Measurements from ENCODE around the gene TCF12.
"Not testable (repeated sequence)": the region's sequence is repeated elsewhere in the genome, so short reads cannot be mapped to it uniquely, and the experiment has no call there.

The TCF12 gene

DNA sequence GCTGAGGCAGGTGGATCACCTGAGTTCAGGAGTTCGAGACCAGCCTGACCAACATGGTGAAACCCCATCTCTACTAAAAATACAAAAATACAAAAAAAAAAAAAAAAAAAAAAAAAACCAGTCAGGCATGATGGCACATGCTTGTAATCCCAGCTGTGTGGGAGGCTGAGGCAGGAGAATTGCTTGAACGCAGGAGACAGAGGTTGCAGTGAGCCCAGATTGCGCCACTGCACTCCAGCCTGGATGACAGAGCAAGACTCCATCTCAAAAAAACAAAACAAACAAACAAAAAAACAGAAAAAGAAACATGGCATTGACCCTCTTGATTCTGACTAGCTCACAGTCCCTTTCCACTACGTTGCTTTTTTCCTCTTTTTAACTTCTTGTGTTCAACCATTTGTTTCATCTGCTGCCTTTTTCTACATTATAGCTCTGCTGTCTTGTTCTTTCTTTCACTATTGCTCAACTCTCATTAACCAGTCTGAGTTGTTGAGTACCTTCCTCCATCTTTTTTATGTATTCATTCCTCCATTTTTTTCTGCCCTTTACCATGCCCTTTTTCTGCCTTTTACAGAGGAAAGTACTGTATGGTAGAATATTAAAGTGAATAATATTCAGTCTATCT lies 179.6 kb downstream of the TCF12 start:
- not testable (repeated sequence) for DNase-seq

DNA sequence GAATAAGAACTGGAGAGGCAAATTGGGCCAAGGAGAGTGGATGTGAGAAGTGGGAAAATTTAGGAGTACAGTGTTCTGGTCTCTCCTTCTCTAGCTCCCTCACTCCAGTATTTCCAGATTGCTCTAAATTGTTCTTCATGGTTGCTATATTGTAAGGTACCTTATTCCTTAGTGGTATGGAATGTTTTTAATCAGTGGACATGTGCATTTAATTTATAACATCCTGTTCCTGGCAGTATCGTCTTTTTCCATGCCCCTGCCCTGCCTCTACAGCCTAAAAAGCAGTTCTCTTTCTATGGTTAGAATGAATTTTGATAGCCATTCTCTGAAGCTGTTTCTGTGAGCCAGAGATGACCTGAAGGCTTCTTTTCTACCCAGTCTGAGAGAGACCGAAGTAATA lies 180.5 kb downstream of the TCF12 start:
- DNase-seq: no peak

DNA sequence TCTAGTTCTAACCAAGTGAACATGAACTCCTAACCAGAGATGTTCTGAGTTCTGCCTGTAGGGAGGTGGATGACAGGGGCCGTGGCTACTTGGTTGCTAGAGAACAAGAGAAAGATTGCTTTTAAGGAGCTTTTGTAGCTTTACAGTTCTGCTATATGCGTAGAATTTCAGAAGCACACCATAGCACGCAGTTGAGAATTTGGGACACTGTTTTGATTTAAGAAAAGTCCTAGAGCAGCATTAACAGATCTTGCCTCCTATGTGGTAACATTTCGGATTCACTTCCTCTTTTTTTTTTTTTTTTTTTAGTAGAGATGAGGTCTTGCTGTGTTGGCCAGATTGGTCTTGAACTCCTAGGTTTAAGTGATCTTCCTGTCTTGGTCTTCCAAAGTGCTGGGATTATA lies 181.7 kb downstream of the TCF12 start:
- no peak for DNase-seq

DNA sequence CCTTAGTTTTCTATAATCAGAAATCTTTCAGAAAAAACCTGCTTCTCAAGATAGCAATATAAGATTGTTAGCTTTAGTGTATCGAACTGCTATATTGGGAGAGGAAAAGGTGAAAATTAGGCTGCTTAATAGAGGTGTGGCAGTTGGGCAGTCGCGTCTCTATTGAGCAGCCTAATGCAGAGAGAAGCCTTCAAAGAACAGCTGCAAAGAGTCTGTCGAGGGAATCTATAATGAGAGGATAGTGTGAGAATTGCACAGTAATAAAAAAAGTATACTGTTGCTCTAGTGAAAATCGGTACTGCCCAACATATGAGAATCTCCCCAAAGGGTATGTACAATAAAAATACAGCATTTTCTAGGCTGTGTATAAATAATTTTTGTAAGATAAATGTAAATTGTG lies 184.4 kb downstream of the TCF12 start:
- DNase-seq: no peak

DNA sequence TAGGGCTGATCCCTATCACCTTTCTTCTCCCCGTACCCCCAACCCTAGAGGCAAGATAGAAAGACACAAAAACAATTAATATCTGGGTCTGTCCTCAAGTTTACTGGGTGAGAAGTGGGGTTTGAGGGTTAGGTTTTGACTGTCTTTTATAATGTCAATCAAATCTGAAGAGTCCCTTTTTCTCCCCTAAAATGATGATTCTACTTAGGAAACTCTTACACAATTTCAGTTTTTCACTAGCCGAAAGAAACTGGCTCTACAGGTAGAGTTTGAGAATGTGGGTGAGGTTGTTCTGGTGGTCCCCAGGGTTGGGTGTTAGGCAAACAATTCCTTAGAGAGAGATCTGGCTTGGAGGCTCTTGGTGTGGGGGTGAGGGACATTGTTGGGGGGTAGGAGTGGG lies 189.9 kb downstream of the TCF12 start:
- DNase-seq: no peak

DNA sequence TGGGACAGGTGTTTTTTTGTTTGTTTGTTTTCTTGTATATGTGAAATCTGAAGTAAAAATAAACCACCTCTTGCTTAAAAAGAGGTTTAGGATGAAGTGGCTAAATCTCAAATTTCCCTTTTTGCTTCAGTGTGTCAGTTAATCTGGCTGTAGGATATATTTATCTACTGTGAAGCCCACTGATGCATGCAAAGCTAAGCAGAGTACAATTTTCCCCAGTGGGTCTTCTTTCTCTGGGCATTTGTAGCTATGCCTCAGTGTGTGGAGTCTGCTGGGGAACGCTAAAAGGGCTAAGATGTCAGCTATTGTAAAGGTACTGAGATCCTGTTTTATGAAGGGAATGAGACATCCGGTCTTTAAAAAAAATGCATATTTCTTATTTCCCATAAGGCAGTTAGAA lies 190.6 kb downstream of the TCF12 start:
- DNase-seq: no peak

DNA sequence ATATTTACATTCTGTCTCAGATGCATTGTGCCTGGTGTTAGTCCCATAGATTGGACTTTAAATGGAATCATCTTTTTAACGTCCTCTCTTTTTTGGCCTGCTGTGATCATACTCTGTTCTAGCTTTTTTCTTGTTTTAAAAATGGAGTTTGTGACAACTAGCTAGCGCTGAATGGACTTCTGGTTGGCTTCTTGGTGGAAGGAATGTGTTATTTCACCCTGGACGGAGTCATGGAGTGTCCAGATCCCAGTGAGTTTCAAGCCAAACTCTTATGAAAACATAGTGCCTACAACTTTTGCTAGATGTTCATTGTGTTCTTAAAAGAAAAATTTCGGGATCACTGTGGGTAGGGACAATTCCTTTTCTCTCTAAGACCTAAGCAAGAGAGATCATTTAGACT lies 192.6 kb downstream of the TCF12 start:
- DNase-seq: no peak

DNA sequence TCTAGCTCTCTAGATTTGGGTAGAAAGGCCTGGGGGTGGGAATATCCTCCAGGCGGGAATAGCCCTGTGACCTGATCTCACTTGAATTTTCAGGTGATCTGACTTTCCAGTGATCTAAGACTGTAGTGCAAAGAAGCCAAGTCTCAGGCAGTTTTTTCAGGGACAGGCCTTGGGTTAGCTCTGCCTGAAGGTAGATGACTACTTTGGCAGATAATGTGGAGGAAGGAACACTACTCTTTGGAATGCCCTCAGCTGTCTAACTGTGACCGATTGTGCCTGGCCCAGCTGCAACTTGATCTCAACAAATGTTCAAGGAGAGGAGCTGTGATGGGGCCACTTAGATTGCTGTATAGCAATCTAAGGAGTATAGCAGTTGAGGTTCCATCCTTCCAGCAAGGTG lies 193.7 kb downstream of the TCF12 start:
- DNase-seq: no peak

DNA sequence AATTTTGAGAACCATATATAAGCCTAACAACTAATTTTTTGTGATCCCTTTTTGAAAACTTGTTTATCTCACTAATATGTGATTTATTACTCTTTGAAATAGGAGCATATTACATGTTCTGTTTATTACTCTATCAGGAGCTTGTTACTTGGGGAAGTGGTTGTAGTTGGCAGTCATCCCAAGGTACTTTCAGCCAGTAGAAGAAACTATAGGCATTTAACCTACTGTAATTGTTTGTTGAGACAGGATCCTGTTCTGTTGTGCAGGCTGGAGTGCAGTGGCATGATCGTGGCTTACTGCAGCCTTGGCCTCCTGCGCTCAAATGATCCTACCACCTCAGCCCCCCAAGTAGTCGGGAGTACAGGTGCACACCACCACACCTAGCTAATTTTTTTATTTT lies 195.6 kb downstream of the TCF12 start:
- DNase-seq: no peak

DNA sequence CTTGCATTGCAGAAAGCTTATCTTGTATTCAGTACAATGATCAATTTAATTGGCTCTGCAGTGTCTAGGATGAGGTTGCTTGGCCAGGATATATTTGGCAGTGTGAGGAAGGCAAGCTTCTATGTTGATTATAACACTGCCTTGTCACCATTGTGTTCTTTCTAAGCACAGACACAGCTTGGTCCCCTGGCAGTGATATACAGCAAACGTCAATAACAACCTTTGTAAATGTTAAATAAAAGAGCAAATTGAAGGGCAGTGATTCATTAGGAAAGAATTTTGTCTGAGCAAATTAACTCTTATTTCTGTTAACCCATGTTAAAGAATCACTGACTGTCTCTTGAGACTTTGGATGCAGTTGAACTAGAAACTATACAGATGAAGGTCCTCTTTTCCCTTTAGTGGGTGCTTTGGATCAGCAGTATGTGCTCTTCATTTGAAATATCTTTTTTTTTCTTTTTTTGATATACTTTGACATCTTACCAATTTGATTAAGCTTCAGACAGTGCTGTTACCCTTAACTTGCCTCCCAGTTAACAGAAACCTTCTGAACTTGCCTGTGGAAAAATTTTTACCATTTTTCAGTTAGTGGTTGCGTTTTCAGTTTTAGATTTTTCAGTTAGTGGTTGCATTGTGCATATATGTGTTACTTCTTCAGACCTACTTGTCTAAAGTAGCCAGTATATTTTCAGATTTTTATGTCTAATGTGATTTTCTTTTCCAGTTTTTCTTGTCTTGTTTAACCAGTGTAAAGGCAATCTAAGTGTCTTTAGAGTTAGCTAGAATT lies 199.8 kb downstream of the TCF12 start:
- no peak for DNase-seq

DNA sequence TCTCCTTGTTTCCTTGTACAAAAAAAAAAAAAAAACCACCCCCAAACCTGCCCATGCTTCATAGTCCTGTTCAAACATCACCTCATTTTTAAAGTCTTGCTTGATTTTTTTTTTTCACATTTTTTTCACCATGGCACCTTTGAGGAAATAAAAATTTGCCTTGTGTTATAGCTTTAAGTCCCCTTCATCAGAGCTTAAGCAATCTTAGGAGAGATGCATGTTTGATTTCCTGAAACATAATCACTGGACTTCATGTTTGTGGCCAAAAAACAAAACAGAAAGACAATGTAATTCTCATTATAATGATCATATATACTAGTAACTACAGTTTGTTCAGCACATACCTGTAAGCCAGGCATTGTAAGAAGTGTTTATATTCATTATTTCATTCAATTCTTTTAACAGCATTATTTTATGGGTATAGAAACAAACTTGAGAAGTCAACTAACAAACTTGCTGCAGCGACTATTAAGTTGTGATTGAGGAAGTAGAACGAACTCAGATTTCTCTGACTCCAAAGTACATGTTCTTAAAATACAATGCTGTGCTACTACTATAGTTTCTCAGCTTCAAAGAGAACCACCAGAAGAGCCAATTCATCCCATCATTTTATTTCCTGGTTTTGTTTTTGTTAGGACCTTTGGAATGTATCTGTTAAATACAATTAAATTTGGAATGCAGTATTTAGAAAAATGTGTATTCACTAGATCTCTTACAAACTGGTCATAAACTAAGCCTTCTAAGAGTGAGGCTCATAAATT lies 203.8 kb downstream of the TCF12 start:
- no peak for DNase-seq

DNA sequence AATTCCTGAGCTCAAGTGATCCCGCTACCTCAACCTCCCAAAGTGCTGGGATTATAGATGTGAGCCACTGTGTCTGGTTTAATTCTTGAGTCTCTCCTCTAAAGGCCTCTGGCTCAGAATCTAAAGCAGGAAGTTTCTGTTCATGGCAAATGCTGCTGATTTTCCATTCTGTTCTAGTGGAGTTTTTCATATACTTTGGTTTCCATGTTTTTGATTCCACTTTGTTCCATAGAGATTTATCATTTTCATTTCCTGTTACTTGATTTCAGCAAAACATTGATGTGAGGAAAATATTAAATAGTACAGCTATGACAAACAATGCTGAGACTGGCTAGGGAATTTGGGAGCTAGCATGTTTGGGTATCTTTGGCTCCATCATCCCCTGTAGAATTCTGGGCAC lies 205.6 kb downstream of the TCF12 start:
- no peak for DNase-seq

DNA sequence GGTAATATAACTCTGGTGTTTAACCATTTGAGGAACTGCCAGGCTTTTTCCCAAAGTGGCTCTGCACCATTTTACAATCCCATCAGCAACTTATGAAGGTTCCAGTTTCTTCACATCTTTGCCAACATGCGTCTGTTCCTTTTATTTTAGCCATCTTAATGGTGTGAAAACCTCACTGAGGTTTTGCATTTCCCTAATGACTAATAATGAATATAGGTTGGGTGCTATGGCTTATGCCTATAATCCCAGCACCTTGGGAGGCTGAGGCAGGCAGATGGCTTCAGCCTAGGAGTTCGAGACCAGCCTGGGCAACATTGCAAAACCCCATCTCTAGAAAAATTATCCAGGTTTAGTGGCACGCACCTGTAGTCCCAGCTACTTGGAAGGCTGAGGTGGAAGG lies 210.6 kb downstream of the TCF12 start:
- DNase-seq: no peak

DNA sequence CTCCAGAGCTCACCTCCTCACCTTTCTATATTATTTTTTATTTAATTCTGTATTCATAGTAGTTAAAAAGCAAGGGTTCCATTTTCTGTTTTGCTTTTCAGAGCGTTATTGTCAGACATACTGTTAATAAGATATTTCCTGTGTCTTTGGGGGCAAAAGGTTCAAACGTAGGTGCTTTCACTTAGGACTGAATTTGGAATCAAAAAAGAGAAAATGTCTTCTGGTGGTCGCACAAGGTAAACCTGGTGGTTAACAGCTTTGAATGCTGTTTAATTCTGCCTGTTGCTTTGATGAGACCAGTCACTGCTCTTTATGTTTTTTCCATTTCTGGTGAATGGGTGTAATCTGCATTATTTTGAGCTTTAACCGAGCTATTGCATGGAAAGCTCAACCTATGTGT lies 212.5 kb downstream of the TCF12 start:
- DNase-seq: no peak

DNA sequence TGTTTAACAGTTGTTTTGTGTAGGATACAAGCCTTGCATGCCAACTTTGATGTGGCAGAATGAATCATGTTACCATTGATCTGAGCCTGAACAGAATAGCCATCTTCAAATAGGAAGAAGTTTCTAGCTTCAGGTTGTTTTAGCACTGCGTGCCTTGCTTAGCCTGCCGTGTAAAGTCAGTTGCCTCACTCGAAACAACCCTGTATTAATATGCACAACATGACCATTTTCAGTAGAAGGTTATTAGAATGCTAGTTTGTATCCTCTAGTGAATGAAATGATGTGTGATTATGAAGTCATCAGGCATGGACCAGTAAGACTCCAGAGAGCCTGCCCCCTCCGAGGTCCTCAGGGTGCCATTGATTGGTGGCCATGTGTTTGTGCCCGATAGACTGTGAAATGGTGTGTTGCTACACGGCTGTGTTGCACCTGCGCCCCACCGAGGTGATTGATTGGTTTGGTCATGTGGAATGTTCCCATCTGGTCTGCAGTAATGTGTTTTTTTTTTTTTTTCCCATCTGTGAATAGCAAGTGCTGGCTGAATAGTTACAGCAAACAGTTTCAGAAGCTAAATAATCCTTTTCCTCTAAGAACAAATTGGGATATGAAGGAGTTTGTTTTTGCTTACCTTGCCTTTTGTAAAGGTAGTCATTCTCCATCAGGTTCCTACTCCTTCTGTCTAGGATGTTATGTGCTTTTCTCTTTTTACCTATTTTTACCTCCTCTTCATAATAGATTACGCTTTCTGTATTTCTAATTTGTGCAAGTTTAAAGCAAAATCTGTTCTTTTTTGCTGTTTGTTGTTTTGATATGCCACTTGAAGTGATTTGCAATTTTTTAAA lies 214.9 kb downstream of the TCF12 start:
- DNase-seq: no peak

DNA sequence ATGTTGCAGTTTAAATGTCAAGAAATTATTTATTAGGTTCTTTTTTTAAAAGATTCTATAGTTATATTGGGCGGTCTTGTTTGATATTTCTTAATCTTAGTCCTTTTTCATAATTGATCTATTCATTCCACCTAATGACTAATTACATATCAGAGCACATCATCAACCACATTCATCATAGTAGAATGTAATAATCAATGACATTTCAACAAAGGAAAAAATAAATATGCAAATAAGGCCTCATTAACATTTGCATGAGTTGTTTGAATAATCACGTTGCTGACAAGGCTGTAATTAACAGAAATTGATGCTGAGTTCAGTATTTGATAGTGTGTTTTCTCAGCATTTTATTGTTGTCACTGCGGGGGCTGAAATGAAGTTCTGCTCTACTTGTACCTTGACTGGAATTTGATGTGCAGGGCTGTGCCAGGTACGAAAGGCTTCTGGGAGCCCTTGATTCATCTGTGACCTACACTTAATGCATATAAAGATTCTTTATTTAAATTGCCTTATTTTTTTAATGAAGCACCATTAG lies 215.7 kb downstream of the TCF12 start:
- DNase-seq: no peak

DNA sequence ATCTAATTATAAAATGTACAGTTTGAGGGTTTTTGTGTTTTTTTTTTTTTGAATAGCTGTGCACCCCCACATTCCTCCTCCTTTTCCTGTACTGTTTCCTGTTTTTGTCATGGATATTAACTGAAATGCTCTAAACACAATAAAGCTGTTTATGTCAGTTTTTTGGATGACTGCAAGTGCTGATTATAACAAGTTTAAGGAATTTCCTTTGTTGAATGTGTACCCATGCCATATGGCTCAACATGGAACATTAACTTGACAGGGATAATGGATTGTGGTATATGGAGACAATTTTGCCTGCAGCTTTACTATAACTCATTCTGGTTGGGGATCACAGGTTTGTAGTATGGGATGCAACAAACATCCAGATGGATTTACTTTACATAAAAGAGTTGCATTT lies 216.4 kb downstream of the TCF12 start:
- no peak for DNase-seq

DNA sequence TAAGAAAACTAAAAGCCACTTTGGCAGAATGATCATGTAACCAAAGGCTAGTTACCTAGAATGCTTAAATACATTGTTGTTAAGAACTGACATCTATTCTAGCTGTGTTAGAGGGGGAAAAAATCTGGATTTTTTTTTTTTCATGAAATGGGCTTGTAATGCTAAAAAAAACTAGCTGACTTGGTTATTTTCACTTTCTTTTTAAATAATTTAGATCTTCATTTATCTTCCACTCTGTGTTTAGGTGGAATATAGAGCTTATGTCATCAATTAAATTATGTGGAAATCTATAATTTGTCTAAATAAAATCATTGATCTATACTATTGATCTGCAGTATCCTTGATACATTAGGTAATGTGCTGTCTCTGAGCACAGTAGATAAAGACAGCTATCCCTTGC lies 217.4 kb downstream of the TCF12 start:
- no peak for DNase-seq

DNA sequence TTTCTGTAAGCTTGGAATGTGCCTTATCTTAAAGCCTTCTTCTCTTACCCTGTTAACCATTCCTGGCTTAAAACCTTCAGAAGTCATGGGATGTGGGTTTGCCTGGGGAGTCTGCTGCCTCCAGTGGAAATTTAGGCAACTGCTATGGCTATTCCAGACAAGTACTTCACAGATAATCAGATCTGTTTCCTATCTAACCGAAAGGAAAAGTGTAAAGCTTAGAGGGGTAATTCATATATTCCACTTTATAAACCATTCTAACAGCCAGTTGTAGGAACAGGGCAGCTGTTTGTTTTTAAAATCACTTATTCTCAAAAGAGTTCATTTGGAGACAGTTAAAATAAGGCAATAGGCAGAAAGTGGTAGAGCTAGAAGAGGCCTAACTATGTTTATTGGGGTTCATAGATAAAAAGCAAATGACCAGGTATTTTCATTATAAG lies 219.9 kb downstream of the TCF12 start:
- no peak for DNase-seq

DNA sequence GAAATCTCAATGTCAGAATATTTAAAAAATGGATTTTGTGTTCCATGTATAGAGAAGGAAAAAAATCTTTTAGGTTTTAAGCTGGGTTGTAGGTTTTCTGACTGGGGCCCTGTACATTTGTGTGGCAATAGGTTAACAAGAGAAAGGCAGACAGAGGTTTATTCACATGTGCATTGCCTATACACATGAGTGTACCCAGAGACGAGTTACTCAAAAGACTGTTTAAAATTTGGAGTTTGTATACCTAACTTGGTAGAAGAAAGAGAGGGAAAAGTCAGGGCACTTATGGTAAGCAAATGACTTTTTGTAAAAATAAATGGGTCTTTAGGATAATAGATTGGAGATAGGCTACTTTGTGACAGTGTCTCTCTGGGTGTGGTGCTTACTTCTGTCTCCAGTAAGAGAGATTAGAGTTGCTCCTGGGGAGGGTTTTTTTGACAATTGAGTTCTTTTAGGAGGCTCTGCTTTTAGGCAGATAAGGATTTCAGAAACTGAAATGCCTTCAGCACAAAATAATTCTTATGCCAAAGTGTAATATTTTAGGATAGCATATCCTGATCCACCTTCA lies 225.2 kb downstream of the TCF12 start:
- DNase-seq: no peak

DNA sequence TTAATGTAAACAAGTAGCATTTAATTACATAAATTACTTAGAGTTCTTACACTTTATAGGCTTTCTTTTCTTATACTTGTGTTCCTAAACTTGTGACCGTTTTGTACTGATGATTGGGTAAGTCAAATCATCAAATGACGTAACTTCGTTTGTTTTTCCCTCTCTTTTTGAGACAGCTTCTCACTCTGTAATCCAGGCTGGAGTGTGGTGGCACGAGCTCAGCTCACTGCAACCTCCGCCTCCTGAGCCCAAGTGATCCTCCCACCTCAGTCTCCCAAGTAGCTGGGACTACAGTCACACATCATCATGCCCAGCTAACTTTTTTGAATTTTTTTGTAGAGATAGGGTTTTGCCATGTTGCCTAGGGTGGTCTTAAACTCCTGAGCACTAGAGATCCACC lies 226.0 kb downstream of the TCF12 start:
- no peak for DNase-seq

DNA sequence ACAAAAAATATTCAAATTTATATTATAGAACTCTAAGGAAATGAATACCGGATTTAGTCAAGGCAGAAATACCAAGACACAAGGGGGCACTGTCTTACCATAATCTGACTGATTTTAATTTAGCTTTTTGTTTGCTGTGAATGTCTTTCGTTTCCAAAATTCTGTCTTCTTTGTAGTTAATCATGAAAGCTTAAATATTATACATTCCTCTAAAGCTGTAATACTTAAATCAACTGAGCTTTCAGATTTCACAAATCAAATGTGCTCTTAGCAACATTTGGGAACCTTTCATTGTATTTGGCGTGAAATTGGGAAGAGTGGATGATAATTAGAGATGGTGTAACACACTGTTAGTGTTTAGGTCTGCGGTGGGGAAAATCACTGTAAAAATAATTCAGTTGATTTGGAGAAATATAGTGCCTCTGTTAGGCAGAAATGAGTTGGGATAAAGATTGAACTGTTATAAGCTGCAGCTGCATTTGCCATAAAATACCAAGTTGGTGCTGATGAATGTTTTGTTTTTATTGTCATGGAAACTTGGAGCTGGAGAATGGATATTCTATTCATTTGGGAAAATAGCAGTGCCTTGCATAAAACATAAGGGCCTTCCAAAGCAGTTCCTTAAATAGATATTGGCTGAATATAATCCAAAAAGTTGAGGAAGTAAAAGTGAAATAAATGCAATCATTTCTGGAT lies 228.2 kb downstream of the TCF12 start:
- DNase-seq: no peak

Data from effector CD4-positive, alpha-beta T cell (primary cell).